Tibial nerve (tissue), 4 donors: ENCODE measurements around the gene BRINP2. TPM values are rescaled to one million over a fixed set of nuclear protein-coding genes. Genes with fewer than 3 reads are reported as not detected.

Experiments used
- DNase-seq, 2 donors: peaks; one replicate each; pipeline ENCODE4 v3.0.0-alpha.2; 2019; ENCODE audit warnings: low spot score in 2 of 2
- H3K27ac ChIP-seq, 4 donors: fragments of 200-600 bp; sonication (generic) in 3 of 4; one replicate each; pipeline ENCODE4 v1.5.1; 2017 to 2019; ENCODE audit warnings: mild to moderate bottlenecking in 1 of 4
- H3K27me3 ChIP-seq, 2 donors: fragments of 200-600 bp; sonication (generic) in 1 of 2; one replicate each; pipeline versions ENCODE4 v1.5.1 to v1.6.0; 2017 to 2019
- H3K36me3 ChIP-seq, 3 donors: fragments of 200-600 bp; sonication (generic); one replicate each; pipeline ENCODE4 v1.5.1; 2018 to 2019
- H3K4me1 ChIP-seq, 4 donors: fragments of 200-600 bp; sonication (generic) in 3 of 4; one replicate each; pipeline ENCODE4 v1.5.1; 2017 to 2019
- H3K4me3 ChIP-seq, 4 donors: fragments of 200-600 bp; sonication (generic) in 3 of 4; one replicate each; pipeline ENCODE4 v1.5.1; 2017 to 2019; ENCODE audit warnings: mild to moderate bottlenecking in 1 of 4, moderate library complexity in 1 of 4
- H3K9me3 ChIP-seq, 4 donors: fragments of 200-600 bp; sonication (generic) in 3 of 4; one replicate each; pipeline ENCODE4 v1.5.1; 2017 to 2019
- EP300 ChIP-seq, 2 donors: sonication (generic); formaldehyde crosslinking; IDR thresholded peaks; one replicate each; pipeline ENCODE4 v1.6.1; 2017; ENCODE audit warnings: antibody characterized with exemption in 2 of 2, mild to moderate bottlenecking in 1 of 2
- POLR2A ChIP-seq, 2 donors: fragments of 450-650 bp; IDR thresholded peaks; one replicate each; pipeline ENCODE4 v1.6.1; 2017; ENCODE audit warnings: antibody characterized with exemption in 2 of 2, mild to moderate bottlenecking in 2 of 2, moderate library complexity in 2 of 2
- WGBS, 2 donors: methylation state at CpG; one replicate each; pipeline ENCODE4 v1.1.5; 2018; 5-methylcytosine and 5-hydroxymethylcytosine counted together
- total RNA-seq, 4 donors: library from RNA; depleted of rRNA; stranded (reverse); fragments of >200 nt; gene quantifications; one replicate each; pipeline ENCODE4 v1.1.0, GENCODE V29; 2016
- TF ChIP-seq, protein P1 (sequence below), 5 experiments: fragments of 200-600 bp in 3 of 5; fragments of 450-650 bp in 2 of 5; sonication (generic) in 3 of 5; IDR thresholded peaks; one replicate each; pipeline ENCODE4 v1.5.1; 2016 to 2019; ENCODE audit warnings: antibody characterized with exemption in 5 of 5, mild to moderate bottlenecking in 3 of 5, moderate library complexity in 2 of 5

BRINP2 gene
- total RNA-seq, 4 donors from 2014 or later = not detected

DNA sequence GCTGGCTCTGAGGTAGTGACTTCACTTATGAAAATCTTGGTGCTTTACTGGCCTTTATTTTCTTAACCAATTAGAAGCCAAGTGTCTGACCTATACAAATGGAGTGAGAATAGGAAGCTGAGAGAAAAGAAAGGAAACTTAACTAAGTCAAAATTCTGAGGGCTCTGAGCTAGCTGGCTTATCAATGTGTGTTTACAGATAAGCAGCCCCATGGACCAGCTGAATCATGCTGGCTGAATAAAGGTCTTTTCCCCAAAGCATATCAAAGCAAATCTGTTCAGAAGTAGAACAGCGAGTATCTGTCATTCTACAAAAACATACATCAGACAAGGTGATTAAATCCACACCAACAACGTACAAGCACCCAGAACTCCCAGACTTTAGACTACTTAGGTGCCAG, 117.2 kb downstream of the BRINP2 start:
- TF ChIP-seq POLR2A (IDR thresholded peaks at IDR 0.05) (no peak), EP300 (IDR thresholded peaks at IDR 0.05) (no peak)
- TF ChIP-seq, protein P1, sequence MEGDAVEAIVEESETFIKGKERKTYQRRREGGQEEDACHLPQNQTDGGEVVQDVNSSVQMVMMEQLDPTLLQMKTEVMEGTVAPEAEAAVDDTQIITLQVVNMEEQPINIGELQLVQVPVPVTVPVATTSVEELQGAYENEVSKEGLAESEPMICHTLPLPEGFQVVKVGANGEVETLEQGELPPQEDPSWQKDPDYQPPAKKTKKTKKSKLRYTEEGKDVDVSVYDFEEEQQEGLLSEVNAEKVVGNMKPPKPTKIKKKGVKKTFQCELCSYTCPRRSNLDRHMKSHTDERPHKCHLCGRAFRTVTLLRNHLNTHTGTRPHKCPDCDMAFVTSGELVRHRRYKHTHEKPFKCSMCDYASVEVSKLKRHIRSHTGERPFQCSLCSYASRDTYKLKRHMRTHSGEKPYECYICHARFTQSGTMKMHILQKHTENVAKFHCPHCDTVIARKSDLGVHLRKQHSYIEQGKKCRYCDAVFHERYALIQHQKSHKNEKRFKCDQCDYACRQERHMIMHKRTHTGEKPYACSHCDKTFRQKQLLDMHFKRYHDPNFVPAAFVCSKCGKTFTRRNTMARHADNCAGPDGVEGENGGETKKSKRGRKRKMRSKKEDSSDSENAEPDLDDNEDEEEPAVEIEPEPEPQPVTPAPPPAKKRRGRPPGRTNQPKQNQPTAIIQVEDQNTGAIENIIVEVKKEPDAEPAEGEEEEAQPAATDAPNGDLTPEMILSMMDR (IDR thresholded peaks at IDR 0.05) = no peak
- H3K27ac ChIP-seq = no peak overlapping the region
- no peak overlapping the region for H3K4me3 ChIP-seq
- H3K36me3 ChIP-seq = no peaks in the 10 kb centered on the region
- no peaks in the 10 kb centered on the region for H3K4me1 ChIP-seq
- WGBS, 2 donors = 57 to 65% methylated on average over 2 of the region's 2 CpGs
- H3K27me3 ChIP-seq = no peaks in the 10 kb centered on the region
- no peaks in the 10 kb centered on the region for H3K9me3 ChIP-seq
- no peak for DNase-seq

DNA sequence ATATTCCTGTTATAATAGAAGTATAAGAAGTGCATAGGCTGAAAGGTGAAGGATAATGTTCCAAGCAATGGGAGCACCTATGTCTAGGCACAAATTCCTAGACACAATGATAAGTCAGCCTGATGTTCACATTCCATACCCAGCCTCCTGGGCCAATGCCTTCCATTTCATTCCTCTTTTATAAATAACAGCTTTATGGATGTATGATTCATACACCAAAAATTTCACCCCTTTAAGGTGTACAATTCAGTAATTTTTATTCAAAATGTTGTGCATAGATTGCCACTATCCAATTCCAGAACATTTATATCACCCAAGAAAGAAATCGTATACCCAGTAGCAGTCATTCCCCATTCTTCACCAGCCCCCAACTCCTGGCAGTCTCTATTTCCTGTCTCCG, 118.8 kb downstream of the BRINP2 start:
- DNase-seq = no peak
- no peaks in the 10 kb centered on the region for H3K36me3 ChIP-seq
- TF ChIP-seq, protein P1 (IDR thresholded peaks at IDR 0.05) = no peak
- no peak for TF ChIP-seq POLR2A (IDR thresholded peaks at IDR 0.05)
- TF ChIP-seq EP300 (IDR thresholded peaks at IDR 0.05) = no peak
- WGBS, 2 donors = 76 to 84% methylated on average over 2 of the region's 2 CpGs
- H3K4me1 ChIP-seq = no peaks in the 10 kb centered on the region
- H3K9me3 ChIP-seq = no peaks in the 10 kb centered on the region
- H3K27ac ChIP-seq = no peak overlapping the region
- no peaks in the 10 kb centered on the region for H3K27me3 ChIP-seq
- H3K4me3 ChIP-seq = no peak overlapping the region

DNA sequence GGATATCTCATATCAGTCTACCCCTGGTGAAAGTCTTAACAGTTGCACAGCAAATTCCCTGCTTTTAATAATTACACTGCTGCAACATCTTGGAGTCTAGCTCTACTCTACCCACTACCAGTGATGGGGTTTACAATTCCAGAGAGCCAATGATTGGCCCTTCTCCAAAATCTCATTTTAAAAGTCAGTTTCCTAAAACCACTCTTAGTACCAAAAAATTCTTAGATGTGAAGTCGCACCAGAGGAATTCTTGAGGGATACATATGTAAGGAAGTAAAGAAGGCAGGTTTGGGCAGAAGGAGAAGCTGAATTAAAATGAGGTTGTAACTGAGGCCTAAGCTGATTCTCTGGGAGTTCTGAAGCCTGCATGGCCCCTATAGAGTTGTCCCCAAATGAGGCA, 129.7 kb downstream of the BRINP2 start:
- 86 to 88% methylated on average over 1 of the region's 1 CpG for WGBS, 2 donors
- TF ChIP-seq EP300 (IDR thresholded peaks at IDR 0.05) (no peak), POLR2A (IDR thresholded peaks at IDR 0.05) (no peak)
- TF ChIP-seq, protein P1 (IDR thresholded peaks at IDR 0.05) = no peak
- H3K4me1 ChIP-seq = no peaks in the 10 kb centered on the region

DNA sequence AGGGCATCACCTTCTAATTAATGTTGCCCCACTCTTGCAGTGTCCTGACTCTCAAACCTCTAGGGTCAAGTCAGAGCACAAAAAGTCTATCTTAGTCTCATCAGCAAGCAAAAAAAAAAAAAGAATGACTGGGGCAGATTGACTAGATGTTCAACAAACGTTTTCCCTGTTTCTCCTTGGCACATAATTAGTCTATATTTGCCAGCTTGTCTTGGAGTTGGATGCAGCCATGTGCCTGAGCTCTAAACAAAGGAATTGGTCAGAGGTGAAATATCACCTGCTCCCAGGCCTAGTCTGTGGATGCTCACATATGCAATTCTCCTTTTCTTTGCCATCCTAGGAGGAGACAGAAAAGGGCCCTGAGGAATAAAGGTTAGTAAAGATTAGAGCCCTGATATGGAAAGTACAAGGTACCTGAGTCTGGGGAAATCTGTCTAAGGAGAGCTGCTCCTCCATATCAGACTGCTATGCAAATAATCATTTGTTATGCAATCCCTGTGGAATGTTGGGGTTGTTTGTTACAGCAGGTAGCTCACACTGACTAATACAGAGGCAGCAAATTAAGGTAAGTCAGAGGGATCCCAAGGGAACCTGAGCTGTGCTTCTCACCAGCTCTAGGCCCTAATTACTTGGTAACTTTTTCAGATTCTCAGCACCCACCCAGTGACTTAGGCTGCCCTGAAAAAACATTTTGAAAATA, 130.8 kb downstream of the BRINP2 start:
- no peak overlapping the region for H3K4me3 ChIP-seq
- no peaks in the 10 kb centered on the region for H3K9me3 ChIP-seq
- WGBS, 2 donors = 31 to 50% methylated on average over 1 of the region's 1 CpG
- no peaks in the 10 kb centered on the region for H3K36me3 ChIP-seq
- no peaks in the 10 kb centered on the region for H3K27me3 ChIP-seq
- TF ChIP-seq POLR2A (IDR thresholded peaks at IDR 0.05) (no peak), EP300 (IDR thresholded peaks at IDR 0.05) (no peak)
- TF ChIP-seq, protein P1 (IDR thresholded peaks at IDR 0.05) = no peak
- DNase-seq = no peak
- no peak overlapping the region for H3K27ac ChIP-seq
- H3K4me1 ChIP-seq = no peaks in the 10 kb centered on the region

More for the DNA sequence above, 129.7 kb downstream of the BRINP2 start:
- no peak for DNase-seq
- H3K27ac ChIP-seq = no peak overlapping the region
- peaks cover 0 to 2% (median 0%) of the 10 kb centered on the region in 4 donors for H3K9me3 ChIP-seq
- H3K27me3 ChIP-seq = no peaks in the 10 kb centered on the region
- no peaks in the 10 kb centered on the region for H3K36me3 ChIP-seq
- H3K4me3 ChIP-seq = no peak overlapping the region

DNA sequence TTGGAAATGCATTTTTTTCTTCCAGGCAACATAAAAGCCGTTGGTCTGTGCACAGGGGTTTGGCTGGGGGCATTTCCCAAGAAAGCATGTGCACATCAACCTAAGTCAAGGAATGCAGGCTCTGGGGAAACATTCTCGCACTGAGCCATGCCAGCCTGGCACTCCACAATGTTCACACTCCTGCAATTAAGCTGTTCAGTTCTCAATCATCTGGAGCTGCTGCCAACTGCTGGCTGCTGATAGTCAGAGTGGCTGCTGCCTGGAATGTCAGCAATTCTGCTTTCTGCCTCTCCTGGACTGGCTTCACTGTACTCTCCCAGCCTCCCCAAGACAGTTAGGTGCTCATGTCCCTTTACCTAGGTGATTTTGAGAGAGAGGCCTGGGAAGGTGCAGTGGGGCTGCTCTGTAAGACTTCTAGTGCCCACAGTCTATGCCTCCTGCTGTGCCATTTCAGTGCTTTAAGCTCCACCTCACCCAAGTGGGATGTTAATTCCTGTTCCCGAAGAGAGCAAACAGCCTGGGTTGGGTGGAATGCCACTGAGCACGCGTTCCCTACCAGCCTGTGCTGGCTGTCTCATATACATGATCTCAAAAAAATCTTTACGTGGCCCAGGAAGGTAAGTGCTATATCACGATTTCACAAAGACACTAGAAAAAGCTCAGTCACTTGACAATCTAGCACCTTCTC, 131.7 kb downstream of the BRINP2 start:
- DNase-seq = no peak
- Histone ChIP-seq H3K27me3 (no peaks in the 10 kb centered on the region), H3K36me3 (no peaks in the 10 kb centered on the region), H3K27ac (no peak overlapping the region), H3K9me3 (no peaks in the 10 kb centered on the region), H3K4me3 (no peak overlapping the region), H3K4me1 (no peaks in the 10 kb centered on the region)
- TF ChIP-seq, protein P1 (IDR thresholded peaks at IDR 0.05) = no peak
- TF ChIP-seq EP300 (IDR thresholded peaks at IDR 0.05) (no peak), POLR2A (IDR thresholded peaks at IDR 0.05) (no peak)
- WGBS, 2 donors = 57 to 64% methylated on average over 7 of the region's 7 CpGs
